PC-3 (cell line): Measurements from ENCODE around the gene PSMB2. TPM values are rescaled to one million over a fixed set of nuclear protein-coding genes. Genes with fewer than 3 reads are reported as not detected.

Source experiments
- ATAC-seq: fragments of 200-7000 bp; cut with Tn5 transposase; 2 replicates; pipeline ENCODE4 v1.9.1; 2020; ENCODE audit warnings: mild to moderate bottlenecking, moderate library complexity
- BruUV-seq: library from RNA; stranded (reverse); fragments of 400-500 nt; replicated peaks from 2 replicates; lab custom pipeline; 2021; lab: Mats Ljungman, UMichigan
- CTCF ChIA-PET: fragments of 300-600 bp; sonication (Branson Sonifier 250); formaldehyde crosslinking; loops from one replicate; lab custom pipeline; 2022; ENCODE audit warnings: antibody characterized with exemption; lab: Charles Lee
- POLR2A ChIA-PET: fragments of 300-600 bp; sonication (Branson Sonifier 250); formaldehyde crosslinking; loops from one replicate; lab custom pipeline; 2022; ENCODE audit warnings: antibody characterized with exemption; ENCODE audit not compliant: unreplicated experiment; lab: Charles Lee
- DNase-seq: peaks from one replicate; pipeline ENCODE4 v3.0.0-alpha.2; 2015
- H2AFZ ChIP-seq: fragments of 300-600 bp; sonication (generic); 2 replicates; pipeline ENCODE4 v1.6.0; 2016; ENCODE audit warnings: antibody characterized with exemption, low read length
- H3F3A ChIP-seq: fragments of 300-600 bp; sonication (generic); one replicate; pipeline ENCODE4 v1.6.0; 2017; ENCODE audit warnings: antibody characterized with exemption, low read length, control low read depth, mild to moderate bottlenecking; ENCODE audit not compliant: unreplicated experiment
- H3K27ac ChIP-seq: fragments of 300-600 bp; sonication (generic); 2 replicates; pipeline ENCODE4 v1.5.1; 2016; ENCODE audit warnings: mild to moderate bottlenecking, low read length
- H3K27me3 ChIP-seq: fragments of 300-600 bp; sonication (generic); 2 replicates; pipeline ENCODE4 v1.6.1; 2016; ENCODE audit warnings: low read length, mixed read lengths
- H3K36me3 ChIP-seq: fragments of 300-600 bp; sonication (generic); 2 replicates; pipeline ENCODE4 v1.6.1; 2016; ENCODE audit warnings: low read depth, mixed run types, low read length, mixed read lengths
- H3K4me1 ChIP-seq: fragments of 300-600 bp; sonication (generic); 2 replicates; pipeline ENCODE4 v1.5.1; 2016; ENCODE audit warnings: low read length; ENCODE audit not compliant: insufficient read depth
- H3K4me2 ChIP-seq: fragments of 300-600 bp; sonication (generic); 2 replicates; pipeline ENCODE4 v1.6.0; 2016; ENCODE audit warnings: low read length
- H3K4me3 ChIP-seq: fragments of 300-600 bp; sonication (generic); 2 replicates; pipeline ENCODE4 v1.5.1; 2016; ENCODE audit warnings: mild to moderate bottlenecking, low read length, mixed read lengths
- H3K79me2 ChIP-seq: fragments of 300-600 bp; sonication (generic); 2 replicates; pipeline ENCODE4 v1.6.1; 2017; ENCODE audit warnings: low read length, mixed read lengths
- H3K9ac ChIP-seq: fragments of 300-600 bp; sonication (generic); 2 replicates; pipeline ENCODE4 v1.6.0; 2016; ENCODE audit warnings: mild to moderate bottlenecking, low read length
- H3K9me2 ChIP-seq: fragments of 300-600 bp; sonication (generic); replicated peaks from 2 replicates; pipeline ENCODE4 v1.6.1; 2016; ENCODE audit warnings: mixed run types, low read length, mixed read lengths
- H3K9me3 ChIP-seq: fragments of 300-600 bp; sonication (generic); 2 replicates; pipeline ENCODE4 v1.6.1; 2016; ENCODE audit warnings: low read length, mixed read lengths
- H4K20me1 ChIP-seq: fragments of 300-600 bp; sonication (generic); 2 replicates; pipeline ENCODE4 v1.6.1; 2016; ENCODE audit warnings: low read length, mixed read lengths
- EZH2 ChIP-seq: fragments of 300-600 bp; sonication (generic); IDR thresholded peaks from one replicate; pipeline ENCODE4 v1.6.1; 2017; ENCODE audit warnings: antibody characterized with exemption, mild to moderate bottlenecking, low read length; ENCODE audit not compliant: unreplicated experiment
- EZH2phosphoT487 ChIP-seq: fragments of 300-600 bp; sonication (generic); IDR thresholded peaks from 2 replicates; pipeline ENCODE4 v1.6.1; 2018; ENCODE audit warnings: mild to moderate bottlenecking, antibody characterized with exemption, low read length, borderline replicate concordance
- intact Hi-C: fragments of 100-400 bp; cut with micrococcal nuclease; formaldehyde crosslinking; loops from 2 replicates; pipeline ENCODE4 v1.9.0; 2023
- total RNA-seq: library from RNA; depleted of rRNA; stranded (reverse); fragments of >200 nt; gene quantifications from 2 replicates; pipeline ENCODE4 v1.2.3, GENCODE V29; 2014
- TF ChIP-seq, protein P1 (sequence below): fragments of 300-600 bp; sonication (generic); conservative IDR thresholded peaks from 2 replicates; pipeline ENCODE4 v1.5.1; 2017; ENCODE audit warnings: antibody characterized with exemption, low read depth, mild to moderate bottlenecking, low read length

PSMB2 gene
- total RNA-seq, 1 experiment from 2014 or later, result 61.2 TPM

DNA sequence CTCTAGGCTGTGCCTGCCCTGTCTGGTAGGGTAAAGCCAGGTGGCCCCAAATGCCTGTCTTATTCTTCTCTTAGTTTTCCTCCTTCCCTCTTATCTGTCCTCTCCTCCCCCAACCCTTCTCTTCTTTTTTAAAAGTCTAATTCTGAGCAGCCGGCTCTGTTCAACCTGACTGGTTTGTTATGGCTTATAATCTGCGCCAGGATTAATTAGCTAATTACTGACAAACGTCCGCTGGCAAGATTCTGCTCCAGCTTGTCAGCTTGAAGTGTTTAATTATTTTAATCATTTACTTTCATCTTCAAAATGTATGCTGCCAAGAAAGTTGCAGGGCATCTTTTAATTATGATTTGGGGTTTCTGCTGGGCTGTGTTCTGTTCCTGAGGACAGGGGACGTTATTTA lies 27.2 kb upstream of the PSMB2 start:
- Histone ChIP-seq H3K4me2 (no peak overlapping the region), H4K20me1 (no peaks in the 10 kb centered on the region), H3K9me3 (no peaks in the 10 kb centered on the region), H3F3A (no peaks in the 10 kb centered on the region), H3K4me1 (no peaks in the 10 kb centered on the region), H3K79me2 (no peaks in the 10 kb centered on the region), H3K36me3 (no peaks in the 10 kb centered on the region), H3K27ac (no peak overlapping the region), H3K9ac (no peak overlapping the region), H2AFZ (no peak overlapping the region), H3K27me3 (peaks cover 21% of the 10 kb centered on the region), H3K9me2 (no peaks in the 10 kb centered on the region), H3K4me3 (no peak overlapping the region)
- DNase-seq (no peak), ATAC-seq (no peak)
- CTCF ChIA-PET, result no interaction called here
- TF ChIP-seq EZH2 (no peak), EZH2phosphoT487 (no peak)
- TF ChIP-seq, protein P1, sequence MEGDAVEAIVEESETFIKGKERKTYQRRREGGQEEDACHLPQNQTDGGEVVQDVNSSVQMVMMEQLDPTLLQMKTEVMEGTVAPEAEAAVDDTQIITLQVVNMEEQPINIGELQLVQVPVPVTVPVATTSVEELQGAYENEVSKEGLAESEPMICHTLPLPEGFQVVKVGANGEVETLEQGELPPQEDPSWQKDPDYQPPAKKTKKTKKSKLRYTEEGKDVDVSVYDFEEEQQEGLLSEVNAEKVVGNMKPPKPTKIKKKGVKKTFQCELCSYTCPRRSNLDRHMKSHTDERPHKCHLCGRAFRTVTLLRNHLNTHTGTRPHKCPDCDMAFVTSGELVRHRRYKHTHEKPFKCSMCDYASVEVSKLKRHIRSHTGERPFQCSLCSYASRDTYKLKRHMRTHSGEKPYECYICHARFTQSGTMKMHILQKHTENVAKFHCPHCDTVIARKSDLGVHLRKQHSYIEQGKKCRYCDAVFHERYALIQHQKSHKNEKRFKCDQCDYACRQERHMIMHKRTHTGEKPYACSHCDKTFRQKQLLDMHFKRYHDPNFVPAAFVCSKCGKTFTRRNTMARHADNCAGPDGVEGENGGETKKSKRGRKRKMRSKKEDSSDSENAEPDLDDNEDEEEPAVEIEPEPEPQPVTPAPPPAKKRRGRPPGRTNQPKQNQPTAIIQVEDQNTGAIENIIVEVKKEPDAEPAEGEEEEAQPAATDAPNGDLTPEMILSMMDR, result no peak
- intact Hi-C loops, result no loop called here
- POLR2A ChIA-PET, result no interaction called here
- BruUV-seq, result no TSS peak

GRCh38 chr1:35666916-35667315 lies 25.6 kb upstream of the PSMB2 start:
- Histone ChIP-seq H3K4me1 (no peaks in the 10 kb centered on the region), H3K4me3 (no peak overlapping the region), H3K9me3 (no peaks in the 10 kb centered on the region), H3K36me3 (no peaks in the 10 kb centered on the region), H4K20me1 (no peaks in the 10 kb centered on the region), H3K79me2 (no peaks in the 10 kb centered on the region), H3K4me2 (no peak overlapping the region), H3K27me3 (peaks cover 21% of the 10 kb centered on the region), H3K27ac (no peak overlapping the region), H3K9ac (no peak overlapping the region), H2AFZ (no peak overlapping the region), H3F3A (no peaks in the 10 kb centered on the region), H3K9me2 (no peaks in the 10 kb centered on the region)
- no peak for TF ChIP-seq EZH2phosphoT487
- no peak for TF ChIP-seq EZH2
- TF ChIP-seq, protein P1, result no peak
- POLR2A ChIA-PET, result no interaction called here
- no TSS peak for BruUV-seq
- ATAC-seq (no peak), DNase-seq (no peak)
- intact Hi-C loops, result no loop called here
- CTCF ChIA-PET, result no interaction called here

- no peak overlapping the region for H3K4me2 ChIP-seq
- BruUV-seq, result no TSS peak
- no peaks in the 10 kb centered on the region for H3K9me3 ChIP-seq
- H2AFZ ChIP-seq, result no peak overlapping the region
- intact Hi-C loops, result no loop called here
- no peak overlapping the region for H3K4me3 ChIP-seq
- H3F3A ChIP-seq, result no peaks in the 10 kb centered on the region
- no peak for TF ChIP-seq EZH2phosphoT487
- TF ChIP-seq, protein P1, result no peak
- TF ChIP-seq EZH2, result no peak
- ChIA-PET POLR2A (no interaction called here), CTCF (interaction anchor here (0.6 kb wide), 1 partner anchor 48 kb away, joined by 3 read pairs; no protein-coding TSS in a partner anchor)
- DNase-seq (no peak), ATAC-seq (no peak)
- no peaks in the 10 kb centered on the region for H3K4me1 ChIP-seq
- no peak overlapping the region for H3K9ac ChIP-seq
- no peaks in the 10 kb centered on the region for H4K20me1 ChIP-seq
- no peaks in the 10 kb centered on the region for H3K79me2 ChIP-seq
- no peak overlapping the region for H3K27ac ChIP-seq
- no peaks in the 10 kb centered on the region for H3K9me2 ChIP-seq
- no peaks in the 10 kb centered on the region for H3K36me3 ChIP-seq
- H3K27me3 ChIP-seq, result peaks cover 21% of the 10 kb centered on the region
Observed at GRCh38 chr1:35666216-35666615, 24.9 kb upstream of the PSMB2 start.
